Skeletal muscle cell (primary cell): ENCODE results near the gene PMP22.
"Not testable (repeated sequence)": the region's sequence is repeated elsewhere in the genome, so short reads cannot be mapped to it uniquely, and the experiment has no call there.

ENCODE experiments used
- DNase-seq: peaks from one replicate; pipeline ENCODE4 v3.0.0-alpha.2; 2010; ENCODE audit warnings: low read depth
- H3K4me3 ChIP-seq: 2 replicates; pipeline ENCODE4 v1.5.1; 2011; ENCODE audit warnings: low read depth, mild to moderate bottlenecking, control low read depth, low read length, moderate library complexity

The PMP22 gene

GRCh38 chr17:15232517-15232915 is 32.6 kb downstream of the PMP22 start:
- H3K4me3 ChIP-seq: no peak overlapping the region
- DNase-seq: no peak

- no peak overlapping the region for H3K4me3 ChIP-seq
- no peak for DNase-seq
Measured at GRCh38 chr17:15231851-15232516, 33.1 kb downstream of the PMP22 start.

- DNase-seq: no peak
- no peak overlapping the region for H3K4me3 ChIP-seq
Measured at GRCh38 chr17:15230866-15231265, 34.3 kb downstream of the PMP22 start.

- not testable (repeated sequence) for DNase-seq
Measured at GRCh38 chr17:15221827-15222226, 43.3 kb downstream of the PMP22 start.

DNA sequence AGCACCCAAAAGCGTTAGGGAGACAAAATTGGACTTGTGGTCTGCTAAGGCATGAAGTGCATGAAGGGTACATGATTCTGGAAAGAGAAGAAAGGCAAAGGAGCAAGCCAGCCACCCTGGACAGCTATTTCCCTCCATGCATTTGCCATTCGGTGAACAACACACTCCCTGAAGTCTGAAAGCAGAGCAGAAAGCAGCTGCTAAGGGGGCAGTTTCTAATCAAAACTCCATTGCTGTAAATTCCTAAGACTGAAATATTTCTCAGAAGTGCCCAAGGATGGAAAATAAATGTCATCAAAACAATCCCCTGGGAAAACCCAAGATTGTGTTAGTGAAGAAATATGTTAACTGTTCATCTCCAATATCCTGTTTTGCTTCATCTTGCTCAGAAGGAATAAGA is 44.3 kb downstream of the PMP22 start:
- no peak overlapping the region for H3K4me3 ChIP-seq
- DNase-seq: no peak

More at GRCh38 chr17:15221827-15222226, 43.3 kb downstream of the PMP22 start:
- H3K4me3 ChIP-seq: not testable (repeated sequence)

GRCh38 chr17:15216481-15216880 is 48.6 kb downstream of the PMP22 start:
- DNase-seq: no peak
- H3K4me3 ChIP-seq: no peak overlapping the region

GRCh38 chr17:15213381-15214087 is 51.6 kb downstream of the PMP22 start:
- H3K4me3 ChIP-seq: no peak overlapping the region
- DNase-seq: no peak

DNA sequence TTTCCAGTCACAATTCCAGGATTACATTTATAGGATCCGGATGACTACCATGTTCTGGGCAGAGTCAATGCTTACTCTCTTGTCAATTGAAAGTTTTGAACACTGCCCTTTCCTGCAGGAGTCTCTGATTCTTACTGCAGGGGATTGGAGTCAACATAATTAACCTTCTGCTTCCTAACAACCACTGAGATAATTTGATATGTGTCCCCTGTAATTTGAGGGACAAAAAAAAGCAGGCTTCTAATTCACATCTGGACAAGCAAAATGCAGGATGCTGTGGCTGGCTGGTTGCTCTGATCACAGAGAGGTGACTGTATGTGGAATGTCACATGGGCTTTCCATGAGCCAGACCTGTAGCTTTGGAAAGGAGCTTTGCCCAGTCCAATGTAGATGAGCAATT is 54.9 kb downstream of the PMP22 start:
- no peak for DNase-seq
- H3K4me3 ChIP-seq: no peak overlapping the region

DNA sequence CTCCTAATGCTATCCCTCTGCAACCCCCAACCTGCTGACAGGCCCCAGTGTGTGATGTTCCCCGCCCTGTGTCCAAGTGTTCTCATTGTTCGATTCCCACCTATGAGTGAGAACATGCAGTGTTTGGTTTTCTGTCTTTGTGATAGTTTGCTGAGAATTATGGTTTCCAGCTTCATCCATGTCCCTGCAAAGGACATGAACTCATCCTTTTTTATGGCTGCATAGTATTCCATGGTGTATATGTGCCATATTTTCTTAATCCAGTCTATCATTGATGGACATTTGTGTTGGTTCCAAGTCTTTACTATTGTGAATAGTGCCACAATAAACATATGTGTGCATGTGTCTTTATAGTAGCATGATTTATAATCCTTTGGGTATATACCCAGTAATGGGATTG is 62.1 kb downstream of the PMP22 start:
- not testable (repeated sequence) for H3K4me3 ChIP-seq, DNase-seq

DNA sequence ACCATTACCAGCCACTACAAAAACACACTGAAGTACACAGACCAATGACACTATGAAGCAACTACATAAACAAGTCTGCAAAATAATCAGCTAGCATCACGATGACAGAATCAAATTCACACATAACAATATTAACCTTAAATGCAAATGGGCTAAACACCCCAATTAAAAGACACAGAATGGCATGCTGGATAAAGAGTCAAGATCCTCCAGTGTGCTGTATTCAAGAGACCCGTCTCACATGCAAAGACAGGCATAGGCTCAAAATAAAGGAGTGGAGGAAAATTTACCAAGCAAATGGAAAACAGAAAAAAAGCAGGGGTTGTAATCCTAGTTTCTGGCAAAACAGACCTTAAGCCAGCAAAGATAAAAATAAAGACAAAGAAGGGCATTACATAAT is 64.6 kb downstream of the PMP22 start:
- not testable (repeated sequence) for DNase-seq, H3K4me3 ChIP-seq

DNA sequence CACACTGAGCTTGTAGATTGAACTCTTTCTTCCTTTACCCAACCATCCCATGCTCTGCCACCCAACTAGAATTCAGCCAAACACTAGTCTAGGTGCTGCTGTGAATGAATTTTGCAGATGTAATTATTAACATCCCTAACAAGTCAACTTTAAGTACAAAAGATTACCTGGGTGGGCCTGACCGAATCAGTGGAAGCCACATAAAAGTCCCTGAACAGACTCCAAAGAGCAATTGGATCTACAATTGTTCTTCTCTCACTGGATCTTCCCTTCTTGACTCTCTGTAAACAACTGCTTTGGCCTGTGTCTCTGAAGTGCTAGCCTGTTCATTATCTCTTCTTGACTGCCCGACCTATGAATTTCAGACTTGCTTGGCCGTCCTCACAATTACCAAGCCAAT is 67.9 kb downstream of the PMP22 start:
- no peak for DNase-seq
- no peak overlapping the region for H3K4me3 ChIP-seq

DNA sequence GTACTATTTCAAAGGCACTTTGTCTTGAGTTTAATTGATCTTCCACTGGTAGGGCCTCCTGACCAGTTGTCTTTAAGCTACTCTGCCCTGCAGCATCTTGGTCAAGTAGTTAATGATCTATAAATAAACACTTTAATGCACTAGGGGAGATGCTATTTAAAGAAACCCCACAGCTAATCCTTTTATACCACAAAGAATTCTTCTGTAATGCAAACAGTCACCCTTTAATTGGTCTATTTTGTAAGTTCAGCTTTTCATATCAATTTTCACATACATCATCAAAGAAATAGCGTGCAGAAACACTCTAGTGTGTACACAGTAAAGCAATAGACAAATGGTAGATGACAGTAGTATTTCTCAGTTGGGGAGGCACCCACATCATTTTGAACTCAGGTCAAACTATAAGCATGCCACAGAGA is 70.3 kb downstream of the PMP22 start:
- no peak overlapping the region for H3K4me3 ChIP-seq

DNA sequence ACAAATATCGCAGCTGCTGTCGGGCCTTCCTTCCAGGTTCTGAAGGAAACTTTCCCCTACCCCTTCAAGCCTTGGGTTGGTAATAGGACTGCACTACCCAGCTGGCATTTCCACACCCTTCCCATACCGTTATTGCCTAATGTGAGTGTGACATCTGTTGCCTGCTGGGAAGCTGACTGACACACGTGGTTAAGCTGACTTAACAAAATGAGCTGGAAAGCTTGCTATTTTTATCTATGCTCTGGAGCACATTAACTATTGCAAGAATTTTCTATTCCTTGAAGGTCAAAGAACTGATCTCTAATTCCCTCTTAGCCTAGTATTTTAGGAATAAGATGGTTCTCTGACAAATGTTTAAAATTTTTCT is 79.5 kb downstream of the PMP22 start:
- H3K4me3 ChIP-seq: no peak overlapping the region
- DNase-seq: peak; percentile 64

More for the DNA sequence above, 70.3 kb downstream of the PMP22 start:
- no peak for DNase-seq

- DNase-seq: no peak
- H3K4me3 ChIP-seq: no peak overlapping the region
Measured at GRCh38 chr17:15184872-15185624, 80.1 kb downstream of the PMP22 start.

GRCh38 chr17:15181816-15182215 is 83.3 kb downstream of the PMP22 start:
- H3K4me3 ChIP-seq: no peak overlapping the region
- DNase-seq: no peak

GRCh38 chr17:15181333-15181732 is 83.8 kb downstream of the PMP22 start:
- no peak for DNase-seq
- no peak overlapping the region for H3K4me3 ChIP-seq

- no peak for DNase-seq
- no peak overlapping the region for H3K4me3 ChIP-seq
Measured at GRCh38 chr17:15180121-15180561, 85.0 kb downstream of the PMP22 start.
